ENCODE results near the gene NPTXR.

DNA sequence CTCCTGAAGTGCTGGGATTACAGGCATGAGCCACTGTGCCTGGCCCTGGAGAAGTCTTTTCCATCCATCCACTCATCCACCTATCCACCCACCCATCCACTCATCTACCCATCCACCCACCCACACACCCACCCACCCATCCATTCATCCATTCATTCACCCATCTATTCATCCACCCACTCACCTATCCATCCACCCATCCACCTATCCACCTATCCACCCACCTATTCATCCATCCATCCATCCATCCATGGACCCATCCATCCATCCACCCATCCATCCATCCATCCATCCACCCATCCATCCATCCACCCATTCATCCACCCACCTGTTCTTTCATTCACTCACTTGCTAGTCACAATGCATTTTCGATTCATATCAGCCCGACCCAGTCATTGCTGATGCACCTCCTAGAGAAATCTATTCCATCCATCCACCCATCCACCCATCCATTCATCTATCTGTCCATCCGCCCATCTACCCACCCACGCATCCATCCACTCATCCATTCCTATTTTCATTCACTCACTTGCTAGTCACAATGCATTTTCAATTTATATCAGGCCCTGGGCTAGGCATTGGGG lies 70.4 kb downstream of the NPTXR start:
- TF ChIP-seq, protein P1, sequence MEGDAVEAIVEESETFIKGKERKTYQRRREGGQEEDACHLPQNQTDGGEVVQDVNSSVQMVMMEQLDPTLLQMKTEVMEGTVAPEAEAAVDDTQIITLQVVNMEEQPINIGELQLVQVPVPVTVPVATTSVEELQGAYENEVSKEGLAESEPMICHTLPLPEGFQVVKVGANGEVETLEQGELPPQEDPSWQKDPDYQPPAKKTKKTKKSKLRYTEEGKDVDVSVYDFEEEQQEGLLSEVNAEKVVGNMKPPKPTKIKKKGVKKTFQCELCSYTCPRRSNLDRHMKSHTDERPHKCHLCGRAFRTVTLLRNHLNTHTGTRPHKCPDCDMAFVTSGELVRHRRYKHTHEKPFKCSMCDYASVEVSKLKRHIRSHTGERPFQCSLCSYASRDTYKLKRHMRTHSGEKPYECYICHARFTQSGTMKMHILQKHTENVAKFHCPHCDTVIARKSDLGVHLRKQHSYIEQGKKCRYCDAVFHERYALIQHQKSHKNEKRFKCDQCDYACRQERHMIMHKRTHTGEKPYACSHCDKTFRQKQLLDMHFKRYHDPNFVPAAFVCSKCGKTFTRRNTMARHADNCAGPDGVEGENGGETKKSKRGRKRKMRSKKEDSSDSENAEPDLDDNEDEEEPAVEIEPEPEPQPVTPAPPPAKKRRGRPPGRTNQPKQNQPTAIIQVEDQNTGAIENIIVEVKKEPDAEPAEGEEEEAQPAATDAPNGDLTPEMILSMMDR (IDR thresholded peaks at IDR 0.05), result no peak
- TF ChIP-seq POLR2AphosphoS5 (IDR thresholded peaks at IDR 0.05), result no peak
- no peak for TF ChIP-seq POLR2A (IDR thresholded peaks at IDR 0.05)
- no peak for TF ChIP-seq EP300 (IDR thresholded peaks at IDR 0.05)
